NCI-H2227 treated with DMSO at 0.1 percent for 48 hours (cell line): ENCODE measurements around the gene CACNA1C.

ENCODE experiments used
- DNase-seq: peaks from one replicate; lab custom pipeline; 2025; lab: John Stamatoyannopoulos, UW

Gene CACNA1C

GRCh38 chr12:2417481-2418160 lies 364.8 kb downstream of the CACNA1C start:
- DNase-seq: no peak

- no peak for DNase-seq
These were observed 365.8 kb downstream of the CACNA1C start for GRCh38 chr12:2418579-2418978.

- no peak for DNase-seq
These were observed 369.8 kb downstream of the CACNA1C start for GRCh38 chr12:2422591-2422990.

GRCh38 chr12:2429032-2429431 lies 376.2 kb downstream of the CACNA1C start:
- no peak for DNase-seq

GRCh38 chr12:2431810-2432209 lies 379.0 kb downstream of the CACNA1C start:
- DNase-seq: no peak

GRCh38 chr12:2432856-2433255 lies 380.1 kb downstream of the CACNA1C start:
- DNase-seq: no peak

- DNase-seq: no peak
These were observed 382.7 kb downstream of the CACNA1C start for GRCh38 chr12:2435511-2435910.

- DNase-seq: no peak
These were observed 386.7 kb downstream of the CACNA1C start for GRCh38 chr12:2439332-2440100.

GRCh38 chr12:2443776-2444175 lies 391.0 kb downstream of the CACNA1C start:
- DNase-seq: no peak

GRCh38 chr12:2445968-2446367 lies 393.2 kb downstream of the CACNA1C start:
- no peak for DNase-seq

GRCh38 chr12:2447861-2448260 lies 395.1 kb downstream of the CACNA1C start:
- DNase-seq: no peak

GRCh38 chr12:2449586-2449985 lies 396.8 kb downstream of the CACNA1C start:
- DNase-seq: no peak

- no peak for DNase-seq
These were observed 397.8 kb downstream of the CACNA1C start for GRCh38 chr12:2450553-2450952.

- no peak for DNase-seq
These were observed 398.2 kb downstream of the CACNA1C start for GRCh38 chr12:2451025-2451424.

GRCh38 chr12:2451497-2451896 lies 398.7 kb downstream of the CACNA1C start:
- DNase-seq: no peak

GRCh38 chr12:2453076-2453760 lies 400.4 kb downstream of the CACNA1C start:
- DNase-seq: no peak

GRCh38 chr12:2453761-2454090 lies 400.9 kb downstream of the CACNA1C start:
- no peak for DNase-seq

GRCh38 chr12:2454601-2455177 lies 401.9 kb downstream of the CACNA1C start:
- DNase-seq: no peak

GRCh38 chr12:2455410-2455809 lies 402.6 kb downstream of the CACNA1C start:
- no peak for DNase-seq

- DNase-seq: no peak
These were observed 403.5 kb downstream of the CACNA1C start for GRCh38 chr12:2456122-2456812.

- no peak for DNase-seq
These were observed 404.0 kb downstream of the CACNA1C start for GRCh38 chr12:2456813-2457186.

- no peak for DNase-seq
These were observed 404.6 kb downstream of the CACNA1C start for GRCh38 chr12:2457215-2457932.
